Karpas-422 (cell line): Measurements from ENCODE around the gene NRN1. TPM values are rescaled to one million over a fixed set of nuclear protein-coding genes. Genes with fewer than 3 reads are reported as not detected.

Experiments used
- DNase-seq: peaks from one replicate; pipeline ENCODE4 v3.0.0-alpha.2; 2015
- H2AFZ ChIP-seq: fragments of 200-600 bp; sonication (generic); 2 replicates; pipeline ENCODE4 v1.6.1; 2014; ENCODE audit warnings: antibody characterized with exemption, low read length, mixed read lengths
- H3K27ac ChIP-seq: fragments of 200-600 bp; sonication (generic); 2 replicates; pipeline ENCODE4 v1.5.1; 2014; ENCODE audit warnings: mild to moderate bottlenecking, low read length, moderate library complexity
- H3K27me3 ChIP-seq: fragments of 200-600 bp; sonication (generic); 2 replicates; pipeline ENCODE4 v1.6.1; 2014; ENCODE audit warnings: low read length, mixed read lengths
- H3K36me3 ChIP-seq: fragments of 200-600 bp; sonication (generic); 2 replicates; pipeline ENCODE4 v1.6.1; 2014; ENCODE audit warnings: low read length, mixed read lengths; ENCODE audit not compliant: insufficient read depth
- H3K4me1 ChIP-seq: fragments of 200-600 bp; sonication (generic); 2 replicates; pipeline ENCODE4 v1.6.1; 2014; ENCODE audit warnings: mild to moderate bottlenecking, low read length, mixed read lengths
- H3K4me2 ChIP-seq: fragments of 200-600 bp; sonication (generic); 2 replicates; pipeline ENCODE4 v1.6.1; 2014; ENCODE audit warnings: low read length, low read depth, mild to moderate bottlenecking; ENCODE audit not compliant: poor library complexity, severe bottlenecking
- H3K4me3 ChIP-seq: fragments of 200-600 bp; sonication (generic); 2 replicates; pipeline ENCODE4 v1.5.1; 2014; ENCODE audit warnings: mild to moderate bottlenecking, antibody characterized with exemption, low read length, mixed read lengths
- H3K79me2 ChIP-seq: fragments of 200-600 bp; sonication (generic); 2 replicates; pipeline ENCODE4 v1.6.1; 2014; ENCODE audit warnings: mild to moderate bottlenecking, low read length, mixed read lengths
- H3K9ac ChIP-seq: fragments of 200-600 bp; sonication (generic); 2 replicates; pipeline ENCODE4 v1.6.0; 2014; ENCODE audit warnings: low read length
- H3K9me2 ChIP-seq: fragments of 200-600 bp; sonication (generic), shearing (Covaris generic); replicated peaks from 2 replicates; pipeline ENCODE4 v1.6.0; 2014; ENCODE audit warnings: mild to moderate bottlenecking, low read length, moderate library complexity; ENCODE audit not compliant: insufficient read depth
- H3K9me3 ChIP-seq: fragments of 300-700, 200-600 bp; sonication (generic); 2 replicates; pipeline ENCODE4 v1.6.1; 2014; ENCODE audit warnings: low read length, mixed read lengths
- H4K20me1 ChIP-seq: fragments of 200-600 bp; sonication (generic); 2 replicates; pipeline ENCODE4 v1.6.1; 2014; ENCODE audit warnings: mild to moderate bottlenecking, antibody characterized with exemption, low read length, low read depth; ENCODE audit not compliant: insufficient read depth
- total RNA-seq: library from RNA; depleted of rRNA; stranded (reverse); fragments of >200 nt; shearing (Covaris generic); gene quantifications from 2 replicates; pipeline ENCODE4 v1.2.3, GENCODE V29; 2014; ENCODE audit warnings: low replicate concordance

NRN1 gene
- total RNA-seq, 1 experiment from 2014 or later: 6.3 TPM

DNA sequence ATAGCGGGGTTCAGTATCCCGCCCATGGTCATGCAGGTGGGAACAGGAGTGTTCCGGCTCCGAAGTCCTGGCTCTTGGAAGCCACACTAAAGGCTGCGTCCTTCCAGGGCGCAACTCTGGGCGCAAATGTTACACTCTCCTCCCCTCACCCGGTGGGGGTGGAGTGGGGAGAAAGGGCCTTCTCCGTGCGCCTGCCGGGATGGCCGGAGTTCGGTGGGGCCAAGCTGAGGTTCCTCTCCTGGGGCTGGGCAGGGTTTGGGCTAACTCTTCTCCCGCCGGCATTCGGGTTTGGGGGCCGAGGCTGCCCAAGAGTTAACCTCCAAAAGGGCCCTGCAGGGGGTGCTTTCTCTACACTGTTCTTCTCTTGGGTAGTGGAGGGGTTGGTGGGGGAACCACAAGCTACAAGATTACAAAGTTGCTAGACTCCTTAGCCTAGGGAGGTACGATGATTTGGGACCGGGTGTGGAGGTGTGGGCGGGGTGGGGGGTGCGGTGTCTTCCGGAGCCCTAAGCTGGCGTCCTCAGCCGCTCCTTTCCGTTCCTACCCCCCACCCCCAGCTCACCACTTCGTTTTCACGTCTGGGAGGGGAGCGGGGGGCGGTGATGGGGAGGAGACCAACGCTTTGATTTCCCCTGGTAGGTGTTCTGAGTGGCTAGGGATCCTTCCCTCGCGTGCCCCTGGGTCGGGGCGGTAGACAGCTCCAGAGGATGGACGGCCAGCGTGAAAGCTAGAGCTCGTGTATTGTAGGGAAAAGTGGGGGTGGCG, 12.3 kb downstream of the NRN1 start:
- Histone ChIP-seq H3K27ac (no peak overlapping the region), H3K4me1 (peaks cover 17% of the 10 kb centered on the region)

DNA sequence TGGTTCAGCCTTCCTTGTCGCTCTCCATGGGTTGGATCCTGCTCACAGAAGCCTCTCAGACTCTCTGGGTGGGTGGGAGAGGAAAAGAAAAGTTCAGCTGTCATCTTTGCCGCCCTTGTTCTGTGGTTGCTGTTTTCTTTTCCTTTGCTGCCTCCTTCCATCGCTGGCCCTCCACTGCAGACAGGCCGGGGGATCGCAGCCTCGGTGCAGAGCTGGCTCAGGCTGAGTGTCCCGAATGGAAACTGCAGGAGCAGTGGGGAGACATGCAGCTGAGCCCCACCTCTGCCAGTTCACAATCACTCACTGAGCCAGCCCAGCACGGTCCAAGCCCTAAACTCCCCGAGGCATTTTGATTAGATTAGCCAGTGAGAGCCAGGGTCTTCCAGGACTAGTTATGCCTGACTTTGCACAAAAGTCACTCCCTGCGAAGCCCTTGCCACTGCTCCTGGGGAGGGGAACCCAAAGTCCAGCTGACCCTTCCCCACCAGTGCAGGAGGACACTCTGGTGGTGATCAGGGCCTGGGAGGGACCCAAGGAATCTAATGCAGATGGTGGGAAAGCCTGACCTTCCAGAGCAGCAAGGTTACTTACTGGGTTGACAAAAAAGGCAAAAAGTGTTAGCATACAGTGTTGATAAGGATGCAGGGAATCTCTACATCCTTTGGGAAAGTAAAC, 14.0 kb downstream of the NRN1 start:
- Histone ChIP-seq H3K4me3 (no peak overlapping the region), H3K9ac (no peak overlapping the region), H2AFZ (no peak overlapping the region), H3K9me2 (no peaks in the 10 kb centered on the region), H3K27me3 (no peaks in the 10 kb centered on the region), H3K9me3 (no peaks in the 10 kb centered on the region), H3K4me2 (no peak overlapping the region), H3K36me3 (no peaks in the 10 kb centered on the region), H3K4me1 (peaks cover 15% of the 10 kb centered on the region), H3K79me2 (no peaks in the 10 kb centered on the region), H3K27ac (no peak overlapping the region), H4K20me1 (no peaks in the 10 kb centered on the region)
- peak; percentile 5 for DNase-seq

More for the DNA sequence above, 12.3 kb downstream of the NRN1 start:
- Histone ChIP-seq H3K4me3 (no peak overlapping the region), H3K4me2 (no peak overlapping the region), H3K9me3 (no peaks in the 10 kb centered on the region), H3K27me3 (no peaks in the 10 kb centered on the region), H4K20me1 (no peaks in the 10 kb centered on the region), H3K9ac (no peak overlapping the region), H2AFZ (no peak overlapping the region), H3K9me2 (no peaks in the 10 kb centered on the region), H3K79me2 (no peaks in the 10 kb centered on the region), H3K36me3 (no peaks in the 10 kb centered on the region)
- DNase-seq: peak; percentile 69

DNA sequence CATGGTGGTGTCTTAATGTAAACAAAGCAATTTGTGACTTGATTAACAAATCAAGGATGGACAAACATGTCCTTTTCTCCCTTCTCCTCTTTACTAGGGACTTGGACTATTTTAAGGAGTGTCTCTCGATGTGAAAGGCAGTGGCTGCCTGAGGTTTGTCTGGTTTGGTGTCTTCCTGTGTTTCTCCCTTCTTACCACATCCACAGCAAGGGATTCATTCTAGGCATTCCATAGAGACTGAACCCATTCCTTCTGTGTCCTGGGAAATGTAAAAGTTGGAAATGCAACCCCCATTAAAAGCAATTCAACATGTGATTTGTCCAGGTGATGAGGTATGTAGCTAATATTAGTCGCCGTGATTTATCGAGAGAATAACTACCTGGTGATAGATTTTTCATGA, 15.9 kb downstream of the NRN1 start:
- H3K27me3 ChIP-seq: no peaks in the 10 kb centered on the region
- no peaks in the 10 kb centered on the region for H3K9me3 ChIP-seq
- H3K36me3 ChIP-seq: no peaks in the 10 kb centered on the region
- no peaks in the 10 kb centered on the region for H4K20me1 ChIP-seq
- H3K4me3 ChIP-seq: no peak overlapping the region
- no peaks in the 10 kb centered on the region for H3K9me2 ChIP-seq
- no peak overlapping the region for H2AFZ ChIP-seq
- DNase-seq: peak; percentile 31
- no peak overlapping the region for H3K9ac ChIP-seq
- H3K27ac ChIP-seq: no peak overlapping the region
- no peaks in the 10 kb centered on the region for H3K79me2 ChIP-seq
- no peak overlapping the region for H3K4me2 ChIP-seq
- H3K4me1 ChIP-seq: no peaks in the 10 kb centered on the region

DNA sequence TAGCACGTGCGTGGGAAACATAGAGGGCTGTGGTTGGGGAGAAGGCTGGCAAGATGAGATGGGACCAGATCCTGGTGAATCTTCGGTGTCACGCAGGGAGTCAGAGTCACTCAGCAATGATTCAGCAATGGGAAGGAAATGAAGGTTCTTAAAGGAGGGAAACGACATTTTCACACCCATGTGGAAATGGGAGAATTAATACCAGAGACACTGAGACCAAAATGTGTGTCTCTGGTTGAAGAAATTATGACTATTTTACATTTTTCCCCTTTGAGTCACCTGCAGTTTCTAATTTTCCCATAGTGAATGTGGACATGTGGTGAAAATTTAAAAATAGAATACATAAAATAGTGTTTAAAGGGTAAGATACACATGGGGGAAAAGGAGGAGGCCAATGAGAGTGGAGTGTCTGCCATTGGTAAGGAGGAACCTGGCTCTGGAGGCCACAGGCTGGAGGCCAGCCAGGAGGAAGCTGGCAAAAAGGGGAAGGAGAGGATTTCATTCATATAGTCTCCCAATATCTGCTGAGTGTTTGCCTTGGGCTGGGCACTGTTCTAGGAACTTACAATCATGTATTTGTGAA, 17.5 kb downstream of the NRN1 start:
- no peaks in the 10 kb centered on the region for H3K27me3 ChIP-seq
- no peaks in the 10 kb centered on the region for H3K79me2 ChIP-seq
- H2AFZ ChIP-seq: no peak overlapping the region
- no peaks in the 10 kb centered on the region for H4K20me1 ChIP-seq
- H3K36me3 ChIP-seq: no peaks in the 10 kb centered on the region
- H3K4me1 ChIP-seq: no peaks in the 10 kb centered on the region
- H3K4me2 ChIP-seq: no peak overlapping the region
- H3K9me2 ChIP-seq: no peaks in the 10 kb centered on the region
- no peaks in the 10 kb centered on the region for H3K9me3 ChIP-seq
- no peak for DNase-seq
- no peak overlapping the region for H3K4me3 ChIP-seq
- no peak overlapping the region for H3K27ac ChIP-seq
- no peak overlapping the region for H3K9ac ChIP-seq

DNA sequence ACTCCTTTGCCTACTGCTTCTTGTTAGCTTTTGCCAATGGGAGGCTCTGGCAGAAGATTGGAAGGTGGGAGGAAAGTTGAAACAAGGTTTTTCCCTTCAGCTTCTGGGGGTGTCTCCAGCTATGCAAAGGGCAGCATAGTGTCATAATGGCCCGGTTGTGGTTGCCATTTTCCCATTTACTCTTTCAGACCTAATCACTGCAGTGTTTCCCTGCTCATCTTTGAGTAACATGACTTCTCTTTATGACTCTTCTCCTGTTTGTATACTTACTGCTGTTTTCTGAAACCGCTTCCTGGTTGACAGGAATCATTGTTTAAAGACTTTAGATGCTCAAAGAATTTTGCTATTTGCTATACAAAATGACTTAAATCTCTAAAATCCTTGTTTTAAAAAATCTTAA, 19.9 kb downstream of the NRN1 start:
- Histone ChIP-seq H3K9me3 (no peaks in the 10 kb centered on the region), H3K27ac (no peak overlapping the region), H3K4me3 (no peak overlapping the region), H3K27me3 (no peaks in the 10 kb centered on the region), H3K4me2 (no peak overlapping the region), H3K79me2 (no peaks in the 10 kb centered on the region), H2AFZ (no peak overlapping the region), H3K36me3 (no peaks in the 10 kb centered on the region), H3K4me1 (no peaks in the 10 kb centered on the region), H3K9me2 (no peaks in the 10 kb centered on the region), H4K20me1 (no peaks in the 10 kb centered on the region), H3K9ac (no peak overlapping the region)
- DNase-seq: no peak

DNA sequence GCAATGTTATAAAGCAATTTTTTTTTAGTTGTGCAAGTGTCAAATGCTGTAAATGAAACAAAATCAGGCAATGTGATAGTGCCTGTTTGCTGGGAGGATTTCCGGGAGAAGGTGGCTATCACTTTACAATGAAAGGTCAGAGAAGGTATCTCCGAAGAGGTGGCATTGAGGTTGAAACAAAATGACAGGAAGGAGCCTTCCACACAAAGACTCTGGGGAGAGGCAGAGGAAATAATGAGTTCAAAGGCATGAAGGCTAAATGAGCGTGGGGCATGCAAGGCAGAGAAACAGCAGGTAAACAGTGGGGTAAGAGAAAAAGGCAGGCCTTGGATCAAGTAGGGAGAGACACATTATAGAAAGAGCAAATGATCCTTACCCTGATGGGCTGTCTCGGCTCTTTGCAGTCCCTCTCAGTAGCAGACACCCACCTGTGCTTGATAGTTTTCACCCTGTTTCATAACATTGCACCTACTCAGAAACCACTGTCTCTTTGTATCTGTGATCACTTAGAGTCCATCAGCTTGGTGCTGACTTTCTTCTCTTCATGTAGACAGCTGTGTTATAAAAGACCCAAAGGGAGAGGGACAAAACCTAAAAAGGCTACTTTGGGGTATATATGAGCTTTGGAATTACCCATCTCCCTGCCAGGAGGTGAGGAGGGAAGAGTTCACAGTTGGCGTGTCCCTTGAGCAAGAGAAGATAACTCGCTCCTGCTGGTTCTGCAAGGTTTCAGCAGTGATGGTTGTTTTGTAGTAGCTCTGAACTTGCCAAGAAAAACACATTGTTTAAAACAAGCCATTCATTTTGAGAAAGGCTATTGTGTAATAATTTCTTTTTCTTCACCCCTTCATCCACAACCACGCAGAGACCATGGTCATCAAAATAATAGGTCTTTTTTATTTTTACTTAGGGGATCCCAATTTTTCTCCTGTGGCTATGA, 22.3 kb downstream of the NRN1 start:
- Histone ChIP-seq H3K27ac (no peak overlapping the region), H3K79me2 (no peaks in the 10 kb centered on the region), H4K20me1 (no peaks in the 10 kb centered on the region), H3K9me3 (no peaks in the 10 kb centered on the region), H3K9ac (no peak overlapping the region), H3K27me3 (no peaks in the 10 kb centered on the region), H2AFZ (no peak overlapping the region), H3K4me3 (no peak overlapping the region), H3K9me2 (no peaks in the 10 kb centered on the region), H3K4me1 (no peaks in the 10 kb centered on the region), H3K4me2 (no peak overlapping the region), H3K36me3 (no peaks in the 10 kb centered on the region)
- no peak for DNase-seq

DNA sequence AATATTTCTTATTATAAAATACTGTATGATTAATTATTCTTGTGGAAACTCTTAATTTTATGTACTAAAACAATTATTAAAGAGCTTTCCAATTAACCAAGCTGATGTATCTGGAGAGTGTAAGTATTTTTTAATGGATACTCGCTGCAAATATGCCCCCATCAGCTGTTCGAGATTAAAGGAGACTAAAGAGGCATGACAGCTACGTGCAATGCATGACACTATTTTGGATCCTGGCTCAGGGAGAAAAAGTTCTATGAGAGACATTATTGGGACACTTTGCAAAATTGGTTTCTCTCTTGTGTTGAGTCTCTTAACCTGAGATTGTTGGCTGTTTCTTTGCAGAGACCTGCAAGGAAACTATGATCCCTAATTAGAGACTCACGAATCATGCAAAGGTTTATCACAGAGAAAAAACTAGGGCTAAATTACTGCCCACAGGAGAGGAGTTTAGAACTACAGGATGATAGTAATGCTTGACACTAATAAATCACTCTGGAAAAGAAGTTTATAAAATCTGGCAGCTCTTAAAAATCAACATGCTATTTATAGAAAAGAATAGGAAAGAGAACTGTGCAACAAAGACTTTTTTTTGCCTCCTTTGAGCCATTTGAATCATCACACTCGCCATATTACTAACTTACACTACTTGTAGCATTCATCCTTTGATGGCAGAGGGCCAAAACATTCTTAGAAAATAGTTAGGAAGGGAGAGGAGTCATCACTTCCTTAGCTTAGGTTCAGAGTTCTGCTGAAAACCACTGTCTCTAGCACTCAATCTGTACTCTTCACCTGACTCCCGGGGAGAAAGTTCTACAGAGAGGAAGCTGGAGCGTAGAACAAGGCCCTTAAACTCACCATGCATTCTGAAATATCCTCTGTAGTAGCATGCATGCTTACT, 25.3 kb downstream of the NRN1 start:
- Histone ChIP-seq H3K9ac (no peak overlapping the region), H3K36me3 (no peaks in the 10 kb centered on the region), H2AFZ (no peak overlapping the region), H3K79me2 (no peaks in the 10 kb centered on the region), H3K27ac (no peak overlapping the region), H3K9me2 (no peaks in the 10 kb centered on the region), H3K4me1 (no peaks in the 10 kb centered on the region), H3K9me3 (no peaks in the 10 kb centered on the region), H4K20me1 (0 out of 2 replicates have a peak, but pooled peaks cover 4% of the 10 kb centered on the region), H3K4me3 (no peak overlapping the region), H3K4me2 (no peak overlapping the region), H3K27me3 (no peaks in the 10 kb centered on the region)
- DNase-seq: no peak
